DND-41 (cell line): ENCODE results near the gene IDH3A.

Experiments
- ATAC-seq: fragments of 200-7000 bp; cut with Tn5 transposase; 3 replicates; pipeline ENCODE4 v1.9.1; 2021; ENCODE audit warnings: low read depth; ENCODE audit not compliant: insufficient read depth
- DNase-seq: peaks from one replicate; pipeline ENCODE4 v3.0.0-alpha.2; 2020
- H2AFZ ChIP-seq: 2 replicates; pipeline ENCODE4 v1.6.0; 2012; ENCODE audit warnings: low read depth, low read length
- H3K27ac ChIP-seq: 2 replicates; pipeline ENCODE4 v1.5.1; 2012; ENCODE audit warnings: low read length, inconsistent platforms
- H3K27me3 ChIP-seq: fragments of 200-600 bp; sonication (generic); 2 replicates; pipeline ENCODE4 v1.6.0; 2012; ENCODE audit warnings: low read length, mild to moderate bottlenecking, inconsistent platforms; ENCODE audit not compliant: insufficient read depth, poor library complexity
- H3K36me3 ChIP-seq: 2 replicates; pipeline ENCODE4 v1.5.1; 2012; ENCODE audit warnings: low read length, inconsistent platforms; ENCODE audit not compliant: insufficient read depth
- H3K4me1 ChIP-seq: 2 replicates; pipeline ENCODE4 v1.5.1; 2012; ENCODE audit warnings: mild to moderate bottlenecking, low read length; ENCODE audit not compliant: insufficient read depth
- H3K4me2 ChIP-seq: 2 replicates; pipeline ENCODE4 v1.6.0; 2012; ENCODE audit warnings: mild to moderate bottlenecking, moderate library complexity, low read length, inconsistent platforms; ENCODE audit not compliant: insufficient read depth
- H3K4me3 ChIP-seq, 2 experiments: fragments of 200-600 bp in 1 of 2; shearing (Covaris generic) in 1 of 2; 2 replicates each; pipeline ENCODE4 v1.5.1; 2012 to 2016; ENCODE audit warnings: inconsistent platforms in 2 of 2, low read length in 2 of 2, mild to moderate bottlenecking in 2 of 2, low read depth in 1 of 2, moderate library complexity in 1 of 2
- H3K79me2 ChIP-seq: 2 replicates; pipeline ENCODE4 v1.6.0; 2012; ENCODE audit warnings: low read length, inconsistent platforms; ENCODE audit not compliant: insufficient read depth
- H3K9ac ChIP-seq: 2 replicates; pipeline ENCODE4 v1.6.0; 2012; ENCODE audit warnings: low read depth, mild to moderate bottlenecking, inconsistent platforms, low read length, moderate library complexity
- H3K9me3 ChIP-seq: 2 replicates; pipeline ENCODE4 v1.5.1; 2012; ENCODE audit warnings: low read length, moderate library complexity, mild to moderate bottlenecking, inconsistent platforms; ENCODE audit not compliant: insufficient read depth, severe bottlenecking
- H4K20me1 ChIP-seq: 2 replicates; pipeline ENCODE4 v1.6.0; 2012; ENCODE audit warnings: low read length; ENCODE audit not compliant: insufficient read depth
- EZH2 ChIP-seq: IDR thresholded peaks from 3 replicates; pipeline ENCODE4 v1.6.1; 2012; ENCODE audit warnings: borderline replicate concordance, low read depth, mild to moderate bottlenecking, moderate library complexity, low read length, inconsistent platforms; ENCODE audit not compliant: severe bottlenecking
- TF ChIP-seq, protein P1 (sequence below): IDR thresholded peaks from 2 replicates; pipeline ENCODE4 v1.5.1; 2012; ENCODE audit warnings: borderline replicate concordance, low read length, moderate library complexity, mild to moderate bottlenecking; ENCODE audit not compliant: poor library complexity, severe bottlenecking; ENCODE audit errors: extremely low read depth

The IDH3A gene

DNA sequence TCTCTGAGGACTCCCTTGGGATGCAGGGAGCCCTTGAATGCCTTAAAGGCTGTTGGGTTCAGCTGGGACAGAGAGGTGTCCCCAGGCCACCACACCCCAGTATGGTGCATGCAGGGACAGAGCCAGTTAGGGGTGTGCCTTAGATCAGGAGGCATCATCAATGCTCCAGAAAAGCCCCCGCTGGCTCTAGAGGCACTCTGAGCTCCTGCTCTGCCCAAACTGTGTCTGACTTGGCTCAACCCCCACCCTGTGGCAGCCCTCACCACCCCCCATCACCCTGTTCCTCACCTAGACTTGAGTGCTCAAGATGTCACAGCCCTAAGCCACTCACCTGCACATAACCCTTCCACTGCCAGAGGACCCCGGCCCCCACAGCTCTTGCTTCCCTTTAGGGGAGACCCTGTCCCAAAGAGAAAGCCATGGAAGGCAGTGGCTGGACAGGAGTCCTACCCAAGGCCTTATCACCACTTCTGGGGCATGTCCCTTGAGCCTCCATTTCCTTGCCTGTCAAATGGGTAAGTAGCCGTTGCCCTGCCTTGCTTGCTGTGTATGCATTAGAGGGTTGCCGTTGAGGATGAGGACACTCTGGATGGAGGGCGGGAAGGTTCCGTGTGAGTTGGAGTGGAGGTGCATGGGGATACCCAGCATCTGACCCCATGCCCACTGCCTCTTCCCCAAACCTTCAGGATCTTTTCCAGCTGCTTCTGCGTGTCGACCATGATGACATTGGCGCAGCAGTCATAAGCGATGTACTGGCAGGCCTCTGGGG, 43.8 kb downstream of the IDH3A start:
- Histone ChIP-seq H3K4me1 (peaks cover 6% of the 10 kb centered on the region), H2AFZ (no peak overlapping the region), H3K4me2 (no peak overlapping the region), H3K79me2 (no peaks in the 10 kb centered on the region), H4K20me1 (no peaks in the 10 kb centered on the region), H3K9ac (no peak overlapping the region), H3K36me3 (no peaks in the 10 kb centered on the region), H3K9me3 (no peaks in the 10 kb centered on the region), H3K27me3 (no peaks in the 10 kb centered on the region), H3K4me3 (no peak overlapping the region), H3K27ac (no peak overlapping the region)
- TF ChIP-seq, protein P1, sequence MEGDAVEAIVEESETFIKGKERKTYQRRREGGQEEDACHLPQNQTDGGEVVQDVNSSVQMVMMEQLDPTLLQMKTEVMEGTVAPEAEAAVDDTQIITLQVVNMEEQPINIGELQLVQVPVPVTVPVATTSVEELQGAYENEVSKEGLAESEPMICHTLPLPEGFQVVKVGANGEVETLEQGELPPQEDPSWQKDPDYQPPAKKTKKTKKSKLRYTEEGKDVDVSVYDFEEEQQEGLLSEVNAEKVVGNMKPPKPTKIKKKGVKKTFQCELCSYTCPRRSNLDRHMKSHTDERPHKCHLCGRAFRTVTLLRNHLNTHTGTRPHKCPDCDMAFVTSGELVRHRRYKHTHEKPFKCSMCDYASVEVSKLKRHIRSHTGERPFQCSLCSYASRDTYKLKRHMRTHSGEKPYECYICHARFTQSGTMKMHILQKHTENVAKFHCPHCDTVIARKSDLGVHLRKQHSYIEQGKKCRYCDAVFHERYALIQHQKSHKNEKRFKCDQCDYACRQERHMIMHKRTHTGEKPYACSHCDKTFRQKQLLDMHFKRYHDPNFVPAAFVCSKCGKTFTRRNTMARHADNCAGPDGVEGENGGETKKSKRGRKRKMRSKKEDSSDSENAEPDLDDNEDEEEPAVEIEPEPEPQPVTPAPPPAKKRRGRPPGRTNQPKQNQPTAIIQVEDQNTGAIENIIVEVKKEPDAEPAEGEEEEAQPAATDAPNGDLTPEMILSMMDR: no peak
- TF ChIP-seq EZH2: no peak
- no peak for ATAC-seq
- no peak for DNase-seq

DNA sequence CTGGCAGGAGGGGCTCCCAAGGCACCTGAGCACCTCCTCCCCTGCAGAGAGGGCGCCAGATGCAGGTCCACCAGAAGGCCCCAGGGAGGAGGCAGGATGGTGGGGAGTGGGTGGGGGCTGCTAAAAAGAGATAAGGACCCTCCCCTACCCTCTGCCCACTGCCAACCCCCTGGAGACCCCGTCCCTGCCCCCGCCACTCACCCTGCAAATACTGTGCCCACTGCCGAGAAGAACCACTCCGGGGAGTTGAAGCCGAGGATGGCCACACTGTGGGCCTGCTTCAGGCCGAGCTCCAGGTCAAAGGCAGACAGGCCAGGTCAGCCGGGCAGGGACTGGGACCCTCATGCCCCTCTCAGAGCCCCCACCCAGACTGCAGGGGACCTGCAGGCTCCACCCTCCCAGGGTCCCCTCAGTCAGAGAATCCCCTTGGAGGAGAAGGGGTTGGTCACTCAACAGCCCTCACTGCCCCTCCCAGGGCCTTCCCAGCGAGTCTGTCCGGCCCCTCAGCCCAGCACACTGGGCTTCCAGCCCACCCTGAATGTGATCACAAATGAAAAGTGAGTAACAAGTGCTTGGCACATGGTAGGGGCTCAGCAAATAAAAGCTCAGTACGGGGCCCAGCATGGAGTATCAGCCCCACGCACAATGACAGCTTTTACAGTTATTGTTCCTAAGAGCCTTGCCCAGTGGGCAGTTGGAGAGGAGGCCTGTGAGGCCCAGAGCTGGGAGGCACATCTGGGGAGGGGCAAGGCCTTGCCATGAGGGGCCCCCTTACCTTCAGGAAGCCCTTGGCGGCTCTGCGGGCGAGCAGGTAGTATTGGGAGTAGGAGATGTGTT, 44.8 kb downstream of the IDH3A start:
- Histone ChIP-seq H3K4me2 (no peak overlapping the region), H4K20me1 (no peaks in the 10 kb centered on the region), H2AFZ (no peak overlapping the region), H3K4me1 (peaks cover 6% of the 10 kb centered on the region), H3K36me3 (no peaks in the 10 kb centered on the region), H3K4me3 (no peak overlapping the region), H3K9ac (no peak overlapping the region), H3K27me3 (no peaks in the 10 kb centered on the region), H3K79me2 (no peaks in the 10 kb centered on the region), H3K27ac (no peak overlapping the region; the same call in 1 of the 2 replicates), H3K9me3 (no peaks in the 10 kb centered on the region)
- TF ChIP-seq EZH2: no peak
- TF ChIP-seq, protein P1: no peak
- DNase-seq (no peak), ATAC-seq (no peak)

DNA sequence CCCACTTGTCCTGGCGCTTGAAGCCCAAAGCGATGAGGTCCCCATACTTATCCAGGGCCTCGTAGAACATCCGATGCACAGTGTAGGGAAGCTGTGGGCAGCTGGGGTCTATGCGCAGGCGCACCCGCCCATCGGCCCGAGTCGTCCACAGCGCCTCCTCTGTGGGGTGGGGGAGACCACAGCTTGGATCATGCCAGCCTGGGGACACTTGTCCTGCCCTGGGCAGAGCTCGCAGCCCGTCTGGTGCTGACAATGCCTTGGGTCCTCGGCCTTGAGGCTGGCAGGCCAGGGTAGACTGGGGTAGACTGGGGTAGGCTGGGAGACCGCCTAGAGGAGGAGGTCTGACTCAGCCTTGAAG, 45.4 kb downstream of the IDH3A start:
- H3K9ac ChIP-seq: no peak overlapping the region
- H3K36me3 ChIP-seq: no peaks in the 10 kb centered on the region
- ATAC-seq: no peak
- no peak overlapping the region for H3K4me2 ChIP-seq
- no peak overlapping the region for H3K4me3 ChIP-seq
- no peaks in the 10 kb centered on the region for H3K79me2 ChIP-seq
- TF ChIP-seq EZH2: no peak
- peaks cover 6% of the 10 kb centered on the region for H3K4me1 ChIP-seq
- no peak for DNase-seq
- no peak overlapping the region for H3K27ac ChIP-seq
- no peaks in the 10 kb centered on the region for H4K20me1 ChIP-seq
- H3K9me3 ChIP-seq: no peaks in the 10 kb centered on the region
- H2AFZ ChIP-seq: no peak overlapping the region
- no peaks in the 10 kb centered on the region for H3K27me3 ChIP-seq

DNA sequence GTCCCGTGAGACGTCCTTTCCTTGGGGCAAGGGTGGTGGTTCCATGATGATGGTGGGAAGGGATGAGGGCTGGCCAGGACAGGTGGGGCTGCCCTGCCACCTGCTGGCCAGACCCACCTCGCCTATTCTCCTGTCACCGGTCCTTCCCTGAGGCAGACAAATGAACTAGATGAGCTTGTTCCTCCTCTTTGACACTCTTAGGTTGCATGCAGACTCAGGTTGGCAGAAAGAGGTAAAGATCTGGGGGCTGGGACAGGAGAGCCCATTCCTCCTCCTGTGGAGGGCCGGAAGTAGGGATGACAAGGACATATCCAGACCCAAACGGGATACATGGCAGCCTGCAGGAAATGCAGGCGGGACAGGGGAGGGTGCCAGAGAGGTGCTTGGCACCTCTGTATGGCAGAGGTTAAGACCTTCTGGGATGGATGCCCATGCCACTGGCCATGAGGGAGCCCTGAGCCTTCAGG, 46.6 kb downstream of the IDH3A start:
- DNase-seq (peak; percentile 64), ATAC-seq (peak; percentile 97)
- TF ChIP-seq, protein P1: peak; percentile 93
- TF ChIP-seq EZH2: no peak
- Histone ChIP-seq H3K9ac (no peak overlapping the region), H3K79me2 (no peaks in the 10 kb centered on the region), H3K27ac (0 out of 2 replicates have a peak overlapping the region, but pooled peaks have one; percentile 24), H3K4me2 (no peak overlapping the region), H3K9me3 (no peaks in the 10 kb centered on the region), H3K4me3 (no peak overlapping the region), H4K20me1 (no peaks in the 10 kb centered on the region), H3K4me1 (peaks cover 6% of the 10 kb centered on the region), H3K36me3 (no peaks in the 10 kb centered on the region), H3K27me3 (no peaks in the 10 kb centered on the region), H2AFZ (0 out of 2 replicates have a peak overlapping the region, but pooled peaks have one; percentile 58)
